Astrocyte of the hippocampus (primary cell): Measurements from ENCODE around the gene EXD3.
A peak's percentile ranks its signal among the peaks of the same experiment; 100 is the strongest.
"Not testable (repeated sequence)": the region's sequence is repeated elsewhere in the genome, so short reads cannot be mapped to it uniquely, and the experiment has no call there.

Experiments used
- DNase-seq: peaks from one replicate; pipeline ENCODE4 v3.0.0; 2011; ENCODE audit warnings: low read depth, low spot score

Gene EXD3, protein sequence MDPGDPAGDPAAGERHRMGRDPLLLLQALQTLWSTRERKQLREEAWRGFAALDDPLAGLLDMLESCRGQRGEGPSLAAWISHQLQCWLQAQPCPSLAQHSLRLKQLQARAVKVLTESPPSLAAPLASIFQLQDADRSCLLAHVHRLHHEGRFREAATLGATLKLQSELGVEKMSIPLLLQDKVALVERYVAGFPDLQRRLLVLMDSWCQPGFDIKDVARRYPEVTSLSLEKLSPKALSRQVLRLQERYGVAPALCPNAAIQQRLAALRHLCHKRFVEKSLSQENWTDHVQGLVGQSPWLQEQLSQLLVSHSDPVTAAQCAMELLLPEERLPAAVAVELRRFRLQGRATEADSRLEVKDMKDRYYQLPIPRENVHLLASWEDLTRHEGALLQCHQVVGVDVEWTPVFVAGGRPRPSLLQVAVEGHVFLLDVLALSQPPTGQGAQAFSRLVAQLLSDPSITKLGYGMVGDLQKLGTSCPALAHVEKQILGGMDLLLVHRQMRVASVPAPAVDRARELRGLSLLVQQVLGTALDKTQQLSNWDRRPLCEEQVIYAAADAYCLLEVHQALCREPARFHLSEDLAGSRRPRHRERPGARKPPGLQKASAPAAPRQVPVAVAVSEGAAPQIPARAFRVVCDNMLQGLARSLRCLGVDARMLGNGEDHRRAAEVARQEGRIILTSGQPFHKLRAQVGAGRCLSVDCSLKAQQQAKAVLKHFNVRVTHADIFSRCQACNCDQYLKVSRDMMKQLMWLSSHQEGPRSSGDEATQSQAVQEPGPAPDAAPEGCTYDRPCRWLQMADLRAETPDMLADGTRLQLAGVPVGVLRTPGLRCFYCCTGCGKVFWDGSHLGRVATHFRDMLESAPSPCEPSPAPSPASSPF

GRCh38 chr9:137422604-137423513 lies at the start of gene EXD3, which contains the start of gene NOXA1:
Gene EXD3, minus strand, starts transcription at chr9:137423162. Its CDS starts 27,805 bp downstream, at chr9:137395357.
Gene NOXA1, plus strand, starts transcription at chr9:137423393. Its CDS starts 137 bp downstream, at chr9:137423530.
- peak; percentile 97 for DNase-seq

- DNase-seq: no peak
Measured at GRCh38 chr9:137470785-137471184, 47.8 kb upstream of the EXD3 start.

DNA sequence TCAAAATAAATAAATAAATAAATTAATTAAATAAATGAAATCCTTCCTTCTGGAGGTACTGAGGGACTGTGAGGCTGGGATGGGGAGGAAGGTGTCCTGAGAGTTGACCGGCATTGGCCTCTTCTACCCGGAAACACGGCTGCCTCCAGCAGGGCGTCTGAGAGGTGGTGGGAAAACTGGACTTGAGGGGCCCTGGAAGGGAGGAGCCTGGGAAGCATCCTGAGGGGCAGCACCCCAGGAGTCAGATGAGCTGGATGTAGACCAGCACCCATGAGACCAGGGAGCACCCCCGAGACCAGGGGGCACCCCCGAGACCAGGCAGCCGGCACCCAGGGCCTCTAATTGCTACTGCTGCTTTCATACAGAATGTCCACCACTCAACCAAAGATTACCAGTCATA lies 44.9 kb upstream of the EXD3 start:
- DNase-seq: no peak

GRCh38 chr9:137467161-137467581 lies 44.2 kb upstream of the EXD3 start:
- no peak for DNase-seq

DNA sequence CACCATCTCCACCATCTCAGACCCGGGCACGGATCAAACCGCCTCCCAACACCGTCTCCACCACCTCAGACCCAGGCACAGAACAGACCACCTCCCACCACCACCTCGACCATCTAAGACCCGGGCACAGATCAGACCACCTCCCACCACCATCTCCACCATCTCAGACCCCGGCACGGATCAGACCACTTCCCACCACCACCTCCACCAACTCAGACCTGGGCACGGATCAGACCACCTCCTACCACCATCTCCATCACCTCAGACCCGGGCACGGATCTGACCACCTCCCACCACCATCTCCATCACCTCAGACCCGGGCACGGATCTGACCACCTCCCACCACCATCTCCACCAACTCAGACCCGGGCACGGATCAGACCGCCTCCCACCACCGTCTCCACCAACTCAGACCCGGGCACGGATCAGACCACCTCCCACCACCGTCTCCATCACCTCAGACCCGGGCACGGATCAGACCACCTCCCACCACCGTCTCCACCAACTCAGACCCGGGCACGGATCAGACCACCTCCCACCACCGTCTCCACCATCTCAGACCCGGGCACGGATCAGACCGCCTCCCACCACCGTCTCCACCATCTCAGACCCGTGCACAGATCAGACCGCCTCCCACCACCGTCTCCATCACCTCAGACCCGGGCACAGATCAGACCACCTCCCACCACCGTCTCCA lies 43.6 kb upstream of the EXD3 start:
- DNase-seq: not testable (repeated sequence)

- DNase-seq: no peak
Measured at GRCh38 chr9:137465720-137466388, 42.9 kb upstream of the EXD3 start.

- DNase-seq: no peak
Measured at GRCh38 chr9:137465000-137465719, 42.2 kb upstream of the EXD3 start.

DNA sequence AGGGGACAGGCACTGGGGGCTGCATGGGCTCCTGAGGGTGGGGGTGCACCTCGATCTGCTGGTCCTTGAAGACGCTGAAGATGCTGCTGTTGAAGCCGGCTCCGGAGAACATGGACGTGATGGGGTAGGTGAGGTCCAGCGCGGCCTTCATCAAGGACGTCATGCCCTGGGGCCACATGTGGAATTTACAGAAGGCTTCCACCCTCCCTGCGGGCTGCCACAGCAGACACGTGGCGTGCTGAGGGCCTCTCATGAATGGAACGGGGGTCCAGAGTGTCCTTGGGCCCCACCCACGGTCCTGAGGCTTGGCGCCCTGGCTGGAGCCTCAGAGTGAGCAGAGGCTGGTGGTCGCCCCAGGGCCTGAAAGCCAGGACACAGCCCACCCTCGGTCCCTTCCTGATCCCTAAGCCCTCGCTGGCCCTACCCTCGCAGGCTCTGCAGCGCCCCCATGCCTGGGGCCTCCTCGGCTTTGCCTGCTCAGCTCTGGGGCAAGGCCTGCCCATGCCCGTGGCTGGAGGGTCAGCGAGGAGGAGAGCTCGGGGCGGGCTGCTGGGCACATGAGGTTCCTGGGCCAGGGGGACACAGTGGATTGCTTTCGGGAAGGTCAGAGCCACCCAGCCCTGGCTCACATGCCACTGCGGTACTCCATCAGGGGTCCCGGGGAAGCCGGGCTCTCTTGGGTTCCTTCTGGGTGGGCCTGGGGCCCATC lies 41.5 kb upstream of the EXD3 start:
- no peak for DNase-seq

DNA sequence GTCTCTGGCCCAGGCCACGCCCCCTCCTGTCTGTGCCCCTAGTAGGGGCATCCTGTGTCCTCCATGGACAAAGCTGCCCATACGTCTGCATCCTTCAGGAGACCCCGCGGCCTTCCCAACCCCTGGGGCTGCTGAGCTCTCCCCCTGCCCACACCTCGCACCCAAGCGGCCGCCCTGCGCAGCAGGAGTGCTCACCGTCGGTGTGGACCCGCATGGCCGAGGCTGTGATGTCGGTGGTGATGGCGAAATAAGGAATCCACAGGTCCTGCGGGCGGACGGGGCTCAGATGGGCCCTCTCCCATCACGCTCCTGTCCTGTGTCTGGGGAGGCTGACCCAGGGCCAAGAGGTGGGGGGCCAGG lies 40.9 kb upstream of the EXD3 start:
- no peak for DNase-seq

GRCh38 chr9:137462986-137463930 lies 40.3 kb upstream of the EXD3 start:
- no peak for DNase-seq

DNA sequence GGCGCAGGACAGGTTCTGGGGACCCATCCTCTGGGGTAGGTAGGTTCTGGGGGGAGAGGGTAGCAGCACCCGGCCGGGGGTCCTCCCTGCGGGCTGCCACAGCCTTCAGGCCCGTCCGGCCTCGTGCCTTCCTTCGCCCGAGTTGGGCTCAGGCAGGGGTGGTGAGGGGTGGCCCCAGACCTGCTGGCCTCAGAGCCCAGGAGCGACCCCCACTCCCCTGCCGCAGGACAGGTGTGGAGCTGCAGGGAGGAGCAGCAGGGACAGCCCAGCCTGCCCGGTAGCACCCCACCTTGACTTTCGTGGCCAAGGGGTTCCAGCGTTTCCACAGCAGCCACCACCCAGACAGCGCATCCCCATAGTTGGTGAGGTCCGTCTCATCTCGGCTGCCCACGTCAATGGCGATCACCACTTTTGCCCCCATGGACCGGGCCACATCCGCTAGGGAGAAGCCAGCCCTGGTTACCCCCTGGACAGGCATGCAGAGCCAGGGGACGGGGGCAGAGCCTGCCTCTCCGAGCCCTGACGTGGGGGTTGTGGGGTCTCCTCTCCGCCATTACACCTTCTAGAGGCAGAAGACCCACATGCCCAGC lies 39.5 kb upstream of the EXD3 start:
- no peak for DNase-seq

GRCh38 chr9:137461663-137462395 lies 38.9 kb upstream of the EXD3 start:
- no peak for DNase-seq

DNA sequence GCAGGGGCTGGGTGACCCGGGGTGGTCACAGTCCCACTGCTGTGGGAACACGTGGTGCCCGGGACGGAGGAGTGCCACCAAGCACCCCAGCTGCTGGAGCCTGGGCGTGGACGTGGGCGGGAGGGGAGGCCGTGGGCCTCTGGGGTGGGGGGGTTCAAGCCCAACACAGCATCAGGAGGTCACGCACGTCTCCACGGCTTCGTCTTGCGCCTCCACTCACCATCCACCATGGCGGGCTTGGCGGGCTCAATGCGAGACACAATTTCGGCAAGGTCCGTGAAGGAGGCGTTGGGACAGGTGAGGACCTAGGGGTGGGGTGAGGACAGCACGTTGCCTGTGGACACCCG lies 38.3 kb upstream of the EXD3 start:
- DNase-seq: no peak

DNA sequence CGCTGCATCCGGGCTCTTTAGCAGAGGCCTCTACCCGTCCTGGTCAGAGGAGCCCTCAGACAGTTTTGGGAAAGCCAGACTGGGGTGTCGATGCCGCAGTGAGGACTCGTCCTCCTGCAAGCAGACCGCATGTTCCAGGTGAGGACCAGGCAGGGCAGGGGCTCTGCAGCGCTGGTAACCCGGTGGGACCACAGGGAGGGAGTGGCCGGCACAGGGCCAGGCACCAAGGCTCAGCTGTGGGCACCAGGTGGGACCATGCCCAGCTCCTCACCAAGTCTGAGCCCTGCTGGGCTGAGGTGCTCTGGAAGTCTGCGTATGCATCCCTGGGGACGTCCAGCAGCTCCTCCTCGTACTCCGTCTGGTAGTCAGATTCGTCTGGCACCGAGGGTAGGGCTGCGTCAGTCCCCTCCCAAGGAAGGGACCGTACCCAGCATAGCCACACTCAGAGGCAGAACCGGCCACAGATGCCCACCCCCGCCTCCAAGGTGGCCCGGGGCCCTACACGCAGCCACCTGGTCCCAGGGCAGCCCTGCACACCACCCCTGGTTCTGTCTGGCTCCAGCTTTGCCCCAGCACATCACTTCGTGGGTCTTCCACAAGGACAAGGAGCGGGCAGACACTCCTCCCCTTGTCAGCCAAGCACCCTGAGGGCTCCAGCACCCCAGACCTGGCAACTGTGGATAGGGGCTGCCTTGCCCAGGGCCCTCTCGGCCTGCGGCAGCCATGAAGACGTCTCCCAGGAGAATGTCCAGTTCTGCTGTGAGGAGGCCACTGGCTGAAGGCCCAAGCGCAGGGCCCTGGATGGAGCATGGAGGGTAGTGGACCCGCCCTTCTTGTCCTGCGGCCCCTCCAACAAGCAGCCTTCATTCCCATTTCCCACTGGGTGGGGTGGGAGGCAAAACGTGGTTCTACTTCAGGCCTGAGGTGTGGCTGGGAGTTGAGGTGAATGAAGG lies 37.7 kb upstream of the EXD3 start:
- DNase-seq: no peak

DNA sequence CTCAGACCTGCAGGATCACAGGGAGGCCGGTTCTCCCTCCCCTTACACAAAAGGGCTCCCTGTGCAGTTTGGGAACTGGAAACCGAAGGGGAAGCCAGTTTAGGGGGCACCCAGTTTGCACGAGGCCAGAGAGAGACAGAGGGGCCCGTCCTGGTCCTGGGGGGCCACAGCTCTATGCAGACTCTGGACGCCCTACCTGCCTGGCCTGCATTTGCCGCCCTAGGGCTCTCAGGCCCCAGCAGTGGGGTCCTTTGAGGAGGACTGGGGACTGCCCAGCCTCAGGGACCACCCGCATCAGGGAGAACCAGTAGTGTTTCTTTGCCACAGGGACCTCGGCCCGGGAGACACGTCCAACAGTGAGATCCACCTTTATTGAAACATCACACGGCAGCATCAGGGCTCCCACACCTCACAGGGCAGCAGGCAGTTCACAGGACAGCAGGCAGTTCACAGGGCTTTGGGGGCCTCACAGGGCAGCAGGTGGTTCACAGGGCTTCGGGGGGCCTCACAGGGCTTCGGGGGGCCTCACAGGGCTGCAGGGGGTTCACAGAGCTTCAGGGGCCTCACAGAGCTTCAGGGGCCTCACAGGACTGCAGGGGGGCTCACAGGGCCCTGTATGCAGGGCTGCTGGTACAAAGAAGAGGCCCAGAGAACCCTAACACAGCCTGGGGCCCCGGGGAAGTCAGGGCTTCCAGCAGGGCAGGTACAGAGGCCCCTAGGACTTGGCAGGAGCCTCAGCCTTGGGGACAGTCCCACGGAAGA lies 36.8 kb upstream of the EXD3 start:
- DNase-seq: no peak
